ENCODE results near the gene FLOT1.

FLOT1 gene

GRCh38 chr6:30742316-30743098 is at the start of gene FLOT1:
TSS of gene FLOT1 (minus strand) at chr6:30742687. CDS start at chr6:30742189, 498 bp downstream.
- H3K4me3 ChIP-seq (ENCODE audit: low read depth, low read length), result peak within 1 kb of the TSS; percentile 68
- DNase-seq (ENCODE audit: low read depth, low spot score), result peak; percentile 97
- TF ChIP-seq, protein P1, sequence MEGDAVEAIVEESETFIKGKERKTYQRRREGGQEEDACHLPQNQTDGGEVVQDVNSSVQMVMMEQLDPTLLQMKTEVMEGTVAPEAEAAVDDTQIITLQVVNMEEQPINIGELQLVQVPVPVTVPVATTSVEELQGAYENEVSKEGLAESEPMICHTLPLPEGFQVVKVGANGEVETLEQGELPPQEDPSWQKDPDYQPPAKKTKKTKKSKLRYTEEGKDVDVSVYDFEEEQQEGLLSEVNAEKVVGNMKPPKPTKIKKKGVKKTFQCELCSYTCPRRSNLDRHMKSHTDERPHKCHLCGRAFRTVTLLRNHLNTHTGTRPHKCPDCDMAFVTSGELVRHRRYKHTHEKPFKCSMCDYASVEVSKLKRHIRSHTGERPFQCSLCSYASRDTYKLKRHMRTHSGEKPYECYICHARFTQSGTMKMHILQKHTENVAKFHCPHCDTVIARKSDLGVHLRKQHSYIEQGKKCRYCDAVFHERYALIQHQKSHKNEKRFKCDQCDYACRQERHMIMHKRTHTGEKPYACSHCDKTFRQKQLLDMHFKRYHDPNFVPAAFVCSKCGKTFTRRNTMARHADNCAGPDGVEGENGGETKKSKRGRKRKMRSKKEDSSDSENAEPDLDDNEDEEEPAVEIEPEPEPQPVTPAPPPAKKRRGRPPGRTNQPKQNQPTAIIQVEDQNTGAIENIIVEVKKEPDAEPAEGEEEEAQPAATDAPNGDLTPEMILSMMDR (IDR thresholded peaks at IDR 0.05; ENCODE audit: low read depth, low read length), result no peak
- in situ Hi-C loops (cut with HindIII; ENCODE audit: low sequenced_read_pairs), result no loop called here

DNA sequence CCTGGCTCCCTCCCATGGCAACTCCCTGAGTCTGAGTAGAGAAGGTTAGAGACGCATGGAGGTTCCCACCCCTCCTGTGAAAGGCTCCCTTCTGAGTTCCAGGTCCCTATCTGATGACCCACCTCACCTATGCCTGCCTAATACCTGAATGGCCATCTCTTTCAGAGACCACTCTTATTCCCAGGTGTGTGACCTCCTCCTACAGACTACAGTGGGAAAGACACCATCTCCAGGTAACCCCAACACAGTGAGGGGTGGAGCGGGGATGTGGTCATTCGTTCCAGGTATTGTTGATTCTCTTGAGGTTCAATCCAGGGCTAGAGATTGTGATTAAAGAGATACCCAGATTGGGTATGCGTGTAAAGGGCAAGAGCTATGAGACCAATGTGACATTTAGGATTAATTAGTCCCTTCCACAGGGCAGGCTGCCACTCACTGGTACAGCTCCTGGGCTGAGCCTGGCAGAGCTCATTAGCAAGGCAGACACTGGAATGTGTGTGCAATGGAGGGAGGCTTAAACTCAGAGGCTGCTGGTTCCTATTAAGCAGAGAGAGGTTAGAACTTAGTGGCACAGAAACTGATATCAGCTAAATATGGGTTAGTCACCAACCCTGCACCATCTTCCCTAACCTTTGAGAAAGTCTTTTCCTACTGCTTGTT is 48.4 kb upstream of the FLOT1 start:
- TF ChIP-seq, protein P1 (IDR thresholded peaks at IDR 0.05; ENCODE audit: low read depth, low read length), result no peak
- no peak overlapping the region for H3K4me3 ChIP-seq (ENCODE audit: low read depth, low read length)
- in situ Hi-C loops (cut with HindIII; ENCODE audit: low sequenced_read_pairs), result no loop called here
- no peak for DNase-seq (ENCODE audit: low read depth, low spot score)

GRCh38 chr6:30789606-30790005 is 47.1 kb upstream of the FLOT1 start:
- H3K4me3 ChIP-seq (ENCODE audit: low read depth, low read length), result no peak overlapping the region
- DNase-seq (ENCODE audit: low read depth, low spot score), result no peak
- TF ChIP-seq, protein P1 (IDR thresholded peaks at IDR 0.05; ENCODE audit: low read depth, low read length), result no peak
- in situ Hi-C loops (cut with HindIII; ENCODE audit: low sequenced_read_pairs), result no loop called here

DNA sequence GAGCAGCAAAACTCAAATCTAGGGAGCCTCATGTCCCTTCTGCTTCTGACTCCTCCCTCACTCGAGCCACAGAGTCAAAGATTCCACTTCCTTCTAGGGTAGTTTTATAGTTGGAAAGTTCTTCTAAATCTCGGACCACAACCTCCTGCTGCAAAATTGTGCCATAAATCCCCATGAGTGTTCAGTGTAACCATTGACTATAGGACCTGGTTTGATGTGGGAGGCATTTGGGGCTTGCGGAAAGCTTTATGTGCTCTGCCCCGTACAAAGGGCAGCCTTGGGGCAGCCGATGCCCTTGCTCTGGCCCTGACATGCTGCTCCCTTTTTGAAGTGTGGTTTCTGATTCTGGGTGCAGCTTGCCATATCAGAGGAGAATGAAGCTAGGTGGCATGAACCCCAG is 45.5 kb upstream of the FLOT1 start:
- DNase-seq (ENCODE audit: low read depth, low spot score), result peak; percentile 76
- TF ChIP-seq, protein P1 (IDR thresholded peaks at IDR 0.05; ENCODE audit: low read depth, low read length), result no peak
- in situ Hi-C loops (cut with HindIII; ENCODE audit: low sequenced_read_pairs), result no loop called here
- H3K4me3 ChIP-seq (ENCODE audit: low read depth, low read length), result no peak overlapping the region

GRCh38 chr6:30782425-30783014 is 40.0 kb upstream of the FLOT1 start:
- DNase-seq (ENCODE audit: low read depth, low spot score), result peak; percentile 63
- no peak overlapping the region for H3K4me3 ChIP-seq (ENCODE audit: low read depth, low read length)
- TF ChIP-seq, protein P1 (IDR thresholded peaks at IDR 0.05; ENCODE audit: low read depth, low read length), result no peak
- in situ Hi-C loops (cut with HindIII; ENCODE audit: low sequenced_read_pairs), result no loop called here

GRCh38 chr6:30781743-30782424 is 39.4 kb upstream of the FLOT1 start:
- H3K4me3 ChIP-seq (ENCODE audit: low read depth, low read length), result no peak overlapping the region
- peak; percentile 99 for DNase-seq (ENCODE audit: low read depth, low spot score)
- TF ChIP-seq, protein P1 (IDR thresholded peaks at IDR 0.05; ENCODE audit: low read depth, low read length), result no peak
- in situ Hi-C loops (cut with HindIII; ENCODE audit: low sequenced_read_pairs), result no loop called here

All from astrocyte of the spinal cord (primary cell).